Calu3 (cell line): ENCODE measurements around the gene BMP6. TPM values are rescaled to one million over a fixed set of nuclear protein-coding genes. Genes with fewer than 3 reads are reported as not detected.

Experiments used
- BruUV-seq: library from RNA; stranded (reverse); fragments of 400-500 nt; replicated peaks from 2 replicates; lab custom pipeline; 2021; lab: Mats Ljungman, UMichigan
- CTCF ChIA-PET: fragments of 300-600 bp; sonication (Branson Sonifier 250); formaldehyde crosslinking; loops from one replicate; lab custom pipeline; 2022; ENCODE audit warnings: antibody characterized with exemption; lab: Charles Lee
- DNase-seq: peaks from one replicate; pipeline ENCODE4 v3.0.0; 2022
- H3K27ac Mint-ChIP-seq: one replicate; pipeline ENCODE4 v1.8.0; 2022; ENCODE audit warnings: mixed read lengths; ENCODE audit not compliant: unreplicated experiment
- H3K27me3 Mint-ChIP-seq: one replicate; pipeline ENCODE4 v1.8.0; 2022; ENCODE audit warnings: mixed read lengths; ENCODE audit not compliant: unreplicated experiment
- H3K36me3 Mint-ChIP-seq: one replicate; pipeline ENCODE4 v1.8.0; 2022; ENCODE audit warnings: mild to moderate bottlenecking, moderate library complexity, mixed read lengths; ENCODE audit not compliant: insufficient read depth, unreplicated experiment
- H3K4me1 Mint-ChIP-seq: one replicate; pipeline ENCODE4 v1.8.0; 2022; ENCODE audit warnings: mild to moderate bottlenecking, low read depth, mixed read lengths; ENCODE audit not compliant: unreplicated experiment
- H3K4me3 Mint-ChIP-seq: one replicate; pipeline ENCODE4 v1.8.0; 2022; ENCODE audit warnings: mild to moderate bottlenecking, low read depth, moderate library complexity, mixed read lengths; ENCODE audit not compliant: unreplicated experiment
- H3K9me3 Mint-ChIP-seq: one replicate; pipeline ENCODE4 v1.8.0; 2022; ENCODE audit warnings: low read depth, mixed read lengths; ENCODE audit not compliant: unreplicated experiment
- intact Hi-C: fragments of 100-400 bp; cut with micrococcal nuclease; formaldehyde crosslinking; loops from one replicate; pipeline ENCODE4 v1.10.0; 2022; ENCODE audit not compliant: unreplicated experiment
- total RNA-seq: library from RNA; stranded (reverse); gene quantifications from 2 replicates; pipeline ENCODE4 v1.2.3, GENCODE V29; 2022
- TF ChIP-seq, protein P1 (sequence below): fragments of 200-600 bp; IDR thresholded peaks from one replicate; pipeline ENCODE4 v1.8.0; 2022; ENCODE audit warnings: antibody characterized with exemption; ENCODE audit not compliant: unreplicated experiment

The BMP6 gene
- total RNA-seq, 1 experiment from 2014 or later, result 0.17 TPM

DNA sequence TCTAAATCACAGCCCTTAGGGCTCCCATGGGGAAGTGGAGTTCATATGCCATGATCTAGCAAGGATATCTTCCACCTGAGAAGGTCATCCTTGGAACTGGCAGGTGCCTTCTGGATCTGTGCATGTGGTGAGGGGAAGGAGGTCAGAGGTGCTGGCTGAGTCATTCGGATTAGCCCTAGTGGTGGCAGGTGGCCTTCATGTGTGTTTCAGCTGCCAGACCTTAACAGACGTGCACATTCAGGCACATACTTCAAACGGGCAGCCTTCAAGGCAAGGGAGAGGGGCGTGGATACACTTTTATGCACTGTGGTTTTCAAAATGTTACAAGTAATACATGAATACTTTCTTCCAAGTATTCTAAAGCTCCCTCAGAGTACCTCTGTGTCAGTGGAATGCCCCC lies 51.2 kb downstream of the BMP6 start:
- no peak for DNase-seq
- Mint-ChIP-seq H3K4me1 (no peaks in the 10 kb centered on the region), H3K9me3 (no peaks in the 10 kb centered on the region), H3K27me3 (peaks cover 74% of the 10 kb centered on the region), H3K27ac (no peak overlapping the region), H3K36me3 (no peaks in the 10 kb centered on the region), H3K4me3 (no peak overlapping the region)
- CTCF ChIA-PET, result no interaction called here
- no TSS peak for BruUV-seq
- intact Hi-C loops, result no loop called here
- TF ChIP-seq, protein P1, sequence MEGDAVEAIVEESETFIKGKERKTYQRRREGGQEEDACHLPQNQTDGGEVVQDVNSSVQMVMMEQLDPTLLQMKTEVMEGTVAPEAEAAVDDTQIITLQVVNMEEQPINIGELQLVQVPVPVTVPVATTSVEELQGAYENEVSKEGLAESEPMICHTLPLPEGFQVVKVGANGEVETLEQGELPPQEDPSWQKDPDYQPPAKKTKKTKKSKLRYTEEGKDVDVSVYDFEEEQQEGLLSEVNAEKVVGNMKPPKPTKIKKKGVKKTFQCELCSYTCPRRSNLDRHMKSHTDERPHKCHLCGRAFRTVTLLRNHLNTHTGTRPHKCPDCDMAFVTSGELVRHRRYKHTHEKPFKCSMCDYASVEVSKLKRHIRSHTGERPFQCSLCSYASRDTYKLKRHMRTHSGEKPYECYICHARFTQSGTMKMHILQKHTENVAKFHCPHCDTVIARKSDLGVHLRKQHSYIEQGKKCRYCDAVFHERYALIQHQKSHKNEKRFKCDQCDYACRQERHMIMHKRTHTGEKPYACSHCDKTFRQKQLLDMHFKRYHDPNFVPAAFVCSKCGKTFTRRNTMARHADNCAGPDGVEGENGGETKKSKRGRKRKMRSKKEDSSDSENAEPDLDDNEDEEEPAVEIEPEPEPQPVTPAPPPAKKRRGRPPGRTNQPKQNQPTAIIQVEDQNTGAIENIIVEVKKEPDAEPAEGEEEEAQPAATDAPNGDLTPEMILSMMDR, result no peak

DNA sequence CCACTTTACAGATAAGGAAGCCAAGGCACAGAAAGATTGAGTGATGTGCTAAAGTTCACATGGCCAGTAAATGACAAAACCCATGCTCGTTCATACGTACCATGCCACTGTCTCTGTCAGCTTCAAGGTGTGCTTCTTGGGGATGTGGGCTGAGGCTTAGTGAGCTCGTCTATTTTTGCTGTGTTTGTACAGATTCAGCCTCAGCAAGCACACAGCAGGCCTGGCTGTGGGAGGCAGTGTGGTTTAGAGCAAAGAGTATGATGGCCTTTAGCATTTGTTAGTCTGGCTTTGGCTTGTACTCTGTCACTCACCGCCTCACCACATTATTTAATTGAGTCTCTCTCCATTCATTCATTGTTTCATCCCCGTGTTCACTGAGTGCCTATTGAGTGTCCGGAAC lies 55.3 kb downstream of the BMP6 start:
- no TSS peak for BruUV-seq
- no peaks in the 10 kb centered on the region for H3K9me3 Mint-ChIP-seq

GRCh38 chr6:7784248-7784647 lies 58.3 kb downstream of the BMP6 start:
- Mint-ChIP-seq H3K4me1 (no peaks in the 10 kb centered on the region), H3K36me3 (no peaks in the 10 kb centered on the region), H3K27me3 (peaks cover 66% of the 10 kb centered on the region), H3K27ac (no peak overlapping the region), H3K4me3 (no peak overlapping the region), H3K9me3 (no peaks in the 10 kb centered on the region)
- intact Hi-C loops, result no loop called here
- CTCF ChIA-PET, result no interaction called here
- BruUV-seq, result no TSS peak
- TF ChIP-seq, protein P1, result no peak
- DNase-seq, result no peak

More for the DNA sequence above, 55.3 kb downstream of the BMP6 start:
- CTCF ChIA-PET, result no interaction called here
- TF ChIP-seq, protein P1, result no peak
- no peak overlapping the region for H3K4me3 Mint-ChIP-seq
- H3K4me1 Mint-ChIP-seq, result no peaks in the 10 kb centered on the region
- peaks cover 82% of the 10 kb centered on the region for H3K27me3 Mint-ChIP-seq
- no peak for DNase-seq
- H3K27ac Mint-ChIP-seq, result no peak overlapping the region
- intact Hi-C loops, result no loop called here
- no peaks in the 10 kb centered on the region for H3K36me3 Mint-ChIP-seq

DNA sequence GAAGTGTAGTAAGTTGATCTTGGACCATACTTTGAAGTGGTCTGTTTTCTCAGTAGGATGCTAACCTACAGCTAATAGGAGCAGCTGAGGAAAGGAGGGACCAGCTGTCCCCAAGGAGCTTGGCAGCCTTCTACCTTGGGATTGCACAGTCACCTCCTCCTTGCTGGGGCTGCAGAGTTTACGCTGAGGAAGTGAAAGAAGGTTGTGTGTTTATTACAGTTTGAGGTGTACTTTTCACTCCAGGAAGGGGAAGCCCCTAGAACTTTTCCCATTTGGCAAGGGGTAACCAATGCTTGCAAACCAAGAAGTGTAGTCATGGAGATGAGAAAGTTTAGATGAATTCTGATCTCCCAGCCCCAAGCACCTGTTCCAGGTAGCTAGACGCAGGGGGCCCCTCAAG lies 58.8 kb downstream of the BMP6 start:
- no peak for DNase-seq
- H3K9me3 Mint-ChIP-seq, result no peaks in the 10 kb centered on the region
- no peak overlapping the region for H3K4me3 Mint-ChIP-seq
- H3K36me3 Mint-ChIP-seq, result no peaks in the 10 kb centered on the region
- no peak overlapping the region for H3K27ac Mint-ChIP-seq
- TF ChIP-seq, protein P1, result no peak
- peaks cover 65% of the 10 kb centered on the region for H3K27me3 Mint-ChIP-seq
- intact Hi-C loops, result no loop called here
- H3K4me1 Mint-ChIP-seq, result no peaks in the 10 kb centered on the region
- CTCF ChIA-PET, result no interaction called here
- no TSS peak for BruUV-seq
